ENCODE measurements around the gene PXYLP1. TPM values are rescaled to one million over a fixed set of nuclear protein-coding genes. Genes with fewer than 3 reads are reported as not detected.

The PXYLP1 gene
- total RNA-seq, 1 donor from 2014 or later: 21.2 TPM

GRCh38 chr3:141330235-141330634 lies 98.6 kb downstream of the PXYLP1 start:
- H3K27me3 Mint-ChIP-seq (ENCODE audit: unreplicated experiment): no peaks in the 10 kb centered on the region
- peaks cover 36% of the 10 kb centered on the region for H3K4me1 Mint-ChIP-seq (ENCODE audit: unreplicated experiment)
- no peaks in the 10 kb centered on the region for H3K36me3 Mint-ChIP-seq (ENCODE audit: unreplicated experiment)
- no peak for TF ChIP-seq CTCF (IDR thresholded peaks at IDR 0.05)
- H3K9me3 Mint-ChIP-seq (ENCODE audit: unreplicated experiment): no peaks in the 10 kb centered on the region
- H3K4me3 Mint-ChIP-seq (ENCODE audit: unreplicated experiment): no peak overlapping the region
- no peak for DNase-seq (ENCODE audit: extremely low spot score, unreplicated experiment)
- H3K27ac Mint-ChIP-seq (ENCODE audit: unreplicated experiment): no peak overlapping the region

- Mint-ChIP-seq H3K27me3 (ENCODE audit: unreplicated experiment) (no peaks in the 10 kb centered on the region), H3K9me3 (ENCODE audit: unreplicated experiment) (no peaks in the 10 kb centered on the region), H3K4me1 (ENCODE audit: unreplicated experiment) (peaks cover 36% of the 10 kb centered on the region), H3K27ac (ENCODE audit: unreplicated experiment) (no peak overlapping the region), H3K4me3 (ENCODE audit: unreplicated experiment) (no peak overlapping the region), H3K36me3 (ENCODE audit: unreplicated experiment) (no peaks in the 10 kb centered on the region)
- TF ChIP-seq CTCF (IDR thresholded peaks at IDR 0.05): no peak
- no peak for DNase-seq (ENCODE audit: extremely low spot score, unreplicated experiment)
Measured at GRCh38 chr3:141330718-141331376, 99.2 kb downstream of the PXYLP1 start.

- TF ChIP-seq CTCF (IDR thresholded peaks at IDR 0.05): no peak
- Mint-ChIP-seq H3K36me3 (ENCODE audit: unreplicated experiment) (no peaks in the 10 kb centered on the region), H3K4me3 (ENCODE audit: unreplicated experiment) (no peak overlapping the region), H3K27ac (ENCODE audit: unreplicated experiment) (peak overlapping the region; percentile 72), H3K27me3 (ENCODE audit: unreplicated experiment) (no peaks in the 10 kb centered on the region), H3K4me1 (ENCODE audit: unreplicated experiment) (peaks cover 31% of the 10 kb centered on the region), H3K9me3 (ENCODE audit: unreplicated experiment) (no peaks in the 10 kb centered on the region)
- DNase-seq (ENCODE audit: extremely low spot score, unreplicated experiment): no peak
Measured at GRCh38 chr3:141331377-141332318, 100.0 kb downstream of the PXYLP1 start.

- Mint-ChIP-seq H3K27ac (ENCODE audit: unreplicated experiment) (peak overlapping the region; percentile 72), H3K27me3 (ENCODE audit: unreplicated experiment) (no peaks in the 10 kb centered on the region), H3K9me3 (ENCODE audit: unreplicated experiment) (no peaks in the 10 kb centered on the region), H3K4me3 (ENCODE audit: unreplicated experiment) (no peak overlapping the region), H3K4me1 (ENCODE audit: unreplicated experiment) (peaks cover 31% of the 10 kb centered on the region), H3K36me3 (ENCODE audit: unreplicated experiment) (no peaks in the 10 kb centered on the region)
- no peak for DNase-seq (ENCODE audit: extremely low spot score, unreplicated experiment)
- TF ChIP-seq CTCF (IDR thresholded peaks at IDR 0.05): no peak
Measured at GRCh38 chr3:141332416-141332815, 100.8 kb downstream of the PXYLP1 start.

All from osteocyte (in vitro differentiated cells).